ENCODE data around the gene WDR5.

Gene WDR5

DNA sequence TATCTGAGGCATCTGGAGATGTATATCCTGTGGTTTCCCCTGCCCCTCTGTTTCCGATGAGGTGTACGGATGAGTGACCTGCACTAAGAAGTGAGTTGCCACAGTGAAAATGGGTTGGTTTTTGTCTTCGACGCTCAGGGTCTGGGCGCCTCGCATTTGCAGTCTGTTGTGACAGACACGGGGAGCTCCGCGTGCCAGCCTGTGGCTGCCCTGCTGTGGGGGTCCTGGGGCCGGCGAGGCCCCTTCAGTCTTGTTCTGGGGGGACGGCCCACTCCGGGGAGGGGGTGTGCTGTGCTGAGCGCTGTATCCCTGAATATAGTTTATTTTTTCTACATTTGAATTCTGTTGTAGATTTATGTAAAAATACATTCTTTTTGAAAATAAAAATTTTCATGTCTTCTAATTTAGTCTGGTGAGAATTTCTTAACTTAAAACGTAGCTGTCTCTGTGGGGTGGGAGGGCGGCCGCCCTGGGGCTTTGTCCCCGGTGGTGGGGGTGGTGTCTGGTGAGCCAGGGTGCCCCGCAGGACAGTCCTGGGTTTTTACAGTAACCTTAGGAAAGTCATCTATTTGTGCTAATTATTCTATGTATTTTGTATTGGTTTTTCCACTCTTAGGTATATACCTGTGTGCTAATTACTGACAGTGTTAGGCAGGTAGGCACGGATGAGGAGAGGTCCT is 23.8 kb downstream of the WDR5 start:
- no peak for DNase-seq

DNA sequence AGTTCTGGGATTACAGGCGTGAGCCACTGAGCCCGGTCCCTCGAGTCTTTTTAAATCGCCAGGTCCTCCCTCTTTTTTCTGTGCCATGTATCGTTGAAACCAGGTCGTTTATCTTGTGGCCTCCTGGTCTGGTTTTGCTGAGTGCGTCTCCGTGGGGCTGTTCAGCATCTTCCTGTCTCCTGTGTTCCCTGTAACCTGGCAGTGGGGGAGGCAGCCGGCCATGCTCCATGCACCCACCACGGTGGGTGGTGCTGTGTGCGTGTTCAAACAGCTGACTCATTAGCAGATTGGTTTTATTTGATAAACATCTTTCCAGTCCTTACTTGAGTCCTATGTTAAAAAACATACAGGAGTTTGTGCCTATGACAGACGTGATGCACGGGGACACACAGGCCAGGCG is 25.8 kb downstream of the WDR5 start:
- DNase-seq = no peak

DNA sequence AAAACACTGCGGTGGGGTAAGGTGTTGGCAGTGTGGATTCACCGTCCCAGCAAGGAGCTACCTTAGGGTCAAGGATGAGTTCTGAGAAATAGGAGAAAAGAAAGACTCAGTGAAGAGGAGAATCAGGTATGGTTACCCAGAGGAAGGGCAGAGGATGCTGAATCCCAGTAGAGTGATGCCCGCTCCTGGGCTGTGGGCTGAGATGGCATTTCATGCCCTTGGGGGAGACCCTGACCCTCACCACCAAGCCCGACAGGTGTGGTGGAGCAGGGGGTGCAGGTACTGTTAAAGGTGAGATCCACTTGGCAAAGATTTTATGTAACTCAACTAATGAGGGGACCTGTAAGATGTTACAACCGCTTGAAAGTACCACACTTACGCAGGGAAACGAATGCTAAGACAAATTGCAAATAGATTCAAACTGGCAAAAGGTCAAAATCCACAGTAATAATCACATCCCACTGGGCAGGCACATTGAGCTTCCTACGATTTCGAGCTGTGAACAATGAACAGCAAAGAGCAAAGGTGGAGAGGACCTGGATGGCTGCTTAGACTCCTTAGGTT is 26.4 kb downstream of the WDR5 start:
- DNase-seq = no peak

DNA sequence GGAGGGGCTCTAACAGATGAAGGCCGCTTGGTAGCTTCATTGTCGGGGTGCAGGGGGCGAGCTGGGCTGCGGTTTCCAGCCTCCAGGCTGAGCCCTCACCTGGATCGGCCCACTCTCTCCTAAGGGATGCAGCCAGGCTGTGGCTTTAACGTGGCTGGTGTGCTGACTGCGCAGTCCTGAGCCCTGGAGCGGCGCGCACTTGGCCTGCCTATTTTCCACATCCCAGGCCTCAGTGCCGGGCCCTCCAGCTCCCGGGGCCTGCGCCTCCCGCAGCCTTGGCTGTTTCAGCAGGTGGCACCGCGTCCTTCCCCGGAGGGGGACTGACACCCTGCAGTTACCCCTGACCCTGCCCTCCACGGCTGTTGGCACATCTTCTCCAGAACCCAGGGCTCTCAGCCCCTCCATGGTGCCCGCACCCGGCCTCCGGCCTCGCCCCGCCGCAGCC is 27.1 kb downstream of the WDR5 start:
- DNase-seq = no peak

DNA sequence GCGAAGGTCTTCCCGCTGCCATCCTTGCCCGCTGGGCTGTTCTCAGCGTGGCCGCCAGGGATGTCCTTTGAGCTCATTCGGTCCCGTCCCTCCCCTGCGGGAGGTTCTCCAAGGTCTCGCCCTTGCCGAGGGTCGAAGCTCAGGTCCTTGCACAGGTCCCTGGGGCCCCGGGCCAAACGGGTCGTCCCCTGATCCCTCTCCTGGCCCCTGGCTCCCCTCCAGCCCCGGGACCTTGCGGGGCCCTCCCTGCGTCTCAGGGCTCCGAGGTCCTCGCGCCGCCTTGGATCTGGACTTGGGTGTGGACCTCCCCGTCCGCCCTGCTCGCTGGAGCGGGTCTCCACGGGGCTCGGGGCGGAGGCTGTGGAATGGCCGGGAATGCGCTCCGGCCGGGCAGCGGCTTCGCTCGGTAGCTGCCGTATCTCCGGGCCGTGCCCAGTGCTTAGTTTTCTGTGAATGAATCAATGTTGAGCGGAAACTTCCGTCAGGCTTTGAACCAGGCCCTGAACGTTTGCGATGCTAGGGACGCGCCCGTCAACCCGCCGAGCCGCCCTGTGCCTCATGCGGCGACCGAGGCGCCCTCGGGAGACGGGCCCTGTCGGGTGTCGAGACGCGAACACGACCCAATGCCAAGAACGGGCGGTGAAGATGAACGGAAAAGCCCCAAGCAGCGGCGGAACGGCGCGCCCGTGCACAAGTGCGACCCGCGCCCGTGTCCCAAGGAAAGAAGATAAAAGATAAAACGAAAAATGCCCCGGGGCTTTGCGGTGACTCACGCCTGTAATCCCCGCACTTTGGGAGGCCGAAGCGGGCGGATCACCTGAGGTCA is 27.7 kb downstream of the WDR5 start:
- no peak for DNase-seq

DNA sequence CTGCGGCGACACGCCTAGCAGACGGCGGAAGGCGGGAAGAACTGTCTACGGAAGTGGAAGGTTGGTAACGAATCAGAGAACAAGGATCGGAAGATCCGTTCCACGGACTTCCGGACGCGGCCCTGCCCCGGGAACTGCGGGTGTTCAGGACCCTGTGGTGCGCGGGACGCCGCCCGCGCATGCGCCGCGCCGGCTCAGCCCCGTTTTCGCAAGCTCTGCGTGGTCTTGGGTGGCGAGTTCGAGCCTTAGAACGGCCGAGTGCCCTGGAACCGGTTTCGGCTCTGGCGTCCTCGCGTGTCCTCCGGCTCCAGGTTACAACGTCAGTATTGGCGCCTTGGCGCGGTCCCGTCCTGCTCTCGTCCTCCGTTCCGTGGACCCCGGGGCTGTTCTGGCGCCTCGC is 29.0 kb downstream of the WDR5 start:
- no peak for DNase-seq

DNA sequence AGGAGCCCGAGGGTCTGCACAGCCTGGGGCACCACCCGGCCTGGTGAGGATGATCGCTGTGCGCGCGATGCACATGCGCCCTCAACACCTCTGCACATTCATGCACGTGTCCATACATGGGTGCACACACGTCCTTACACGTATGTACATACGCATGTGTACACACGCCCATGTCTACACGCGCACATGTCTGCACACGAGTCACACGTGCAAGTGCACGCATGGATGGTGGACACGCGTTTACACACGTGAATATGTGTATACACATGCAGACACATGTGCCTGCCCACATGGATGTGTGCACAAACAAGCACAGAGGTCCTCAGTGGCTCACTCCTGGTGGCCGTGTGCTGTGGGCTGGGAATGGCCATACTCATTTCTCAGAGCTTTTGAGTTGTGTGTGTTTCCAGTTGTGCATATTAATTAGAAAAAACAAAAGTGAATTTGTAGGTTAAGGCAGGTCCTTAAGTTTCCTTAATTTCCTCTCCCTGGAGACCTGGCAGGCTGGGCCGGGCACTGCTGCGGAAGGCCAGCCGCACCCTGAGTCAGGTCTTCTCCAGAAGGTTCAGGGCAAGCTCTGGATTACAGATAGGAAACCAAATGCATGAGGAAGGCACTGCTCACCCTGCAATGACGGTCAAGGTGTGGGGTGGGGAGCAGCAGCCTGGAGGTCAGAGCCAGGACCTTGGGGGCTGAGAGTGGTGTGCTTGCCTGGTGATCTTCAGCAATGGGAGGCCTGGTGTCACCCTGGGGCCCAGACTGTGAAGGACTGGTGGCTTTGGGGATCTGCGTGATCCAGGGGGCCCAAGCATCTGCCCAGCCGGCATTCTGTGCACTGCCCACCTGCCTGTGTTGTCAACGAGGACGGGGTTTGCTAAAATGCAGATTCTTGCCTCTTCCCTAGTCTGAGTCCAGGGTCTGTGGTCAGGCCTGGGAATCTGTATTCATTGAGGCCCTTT is 29.8 kb downstream of the WDR5 start:
- DNase-seq = no peak

DNA sequence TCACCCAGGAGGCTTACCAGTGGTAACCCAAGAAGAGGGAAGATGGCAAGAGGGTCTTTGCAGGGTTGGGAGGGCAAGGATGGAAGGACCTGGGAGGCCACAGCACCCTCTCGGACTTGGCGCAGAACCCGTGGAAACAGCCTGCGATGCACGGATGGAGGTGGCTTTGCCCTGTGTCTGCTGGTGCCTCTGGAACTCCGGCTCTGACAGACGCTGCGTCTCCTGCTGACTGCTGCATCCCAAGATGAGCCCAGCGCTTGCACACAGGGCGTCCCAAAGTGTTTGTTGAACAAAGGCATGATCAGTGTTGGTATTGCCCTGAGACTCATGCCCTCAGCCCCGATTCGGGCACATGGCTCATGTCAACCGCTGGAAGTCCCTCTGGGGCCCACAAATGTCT is 30.5 kb downstream of the WDR5 start:
- no peak for DNase-seq

DNA sequence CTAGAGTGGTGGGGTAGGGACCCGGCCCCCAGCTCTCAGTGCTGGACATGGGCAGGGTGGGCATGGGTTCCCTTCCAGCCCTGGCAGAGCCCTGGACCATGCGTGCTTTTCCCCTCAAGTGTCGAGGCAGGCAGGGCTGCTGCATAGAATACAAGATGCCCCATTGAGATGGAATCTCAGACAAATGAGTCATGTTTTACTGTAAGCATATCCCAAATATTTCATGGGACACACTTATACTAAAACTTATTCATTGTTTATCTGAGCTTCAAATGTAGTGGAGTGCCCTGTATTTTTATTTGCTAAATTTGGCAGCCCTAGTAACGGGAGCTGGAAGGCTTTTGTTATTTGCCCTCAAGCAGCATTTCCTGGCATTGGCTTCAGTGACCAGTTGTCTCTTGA is 31.6 kb downstream of the WDR5 start:
- no peak for DNase-seq

DNA sequence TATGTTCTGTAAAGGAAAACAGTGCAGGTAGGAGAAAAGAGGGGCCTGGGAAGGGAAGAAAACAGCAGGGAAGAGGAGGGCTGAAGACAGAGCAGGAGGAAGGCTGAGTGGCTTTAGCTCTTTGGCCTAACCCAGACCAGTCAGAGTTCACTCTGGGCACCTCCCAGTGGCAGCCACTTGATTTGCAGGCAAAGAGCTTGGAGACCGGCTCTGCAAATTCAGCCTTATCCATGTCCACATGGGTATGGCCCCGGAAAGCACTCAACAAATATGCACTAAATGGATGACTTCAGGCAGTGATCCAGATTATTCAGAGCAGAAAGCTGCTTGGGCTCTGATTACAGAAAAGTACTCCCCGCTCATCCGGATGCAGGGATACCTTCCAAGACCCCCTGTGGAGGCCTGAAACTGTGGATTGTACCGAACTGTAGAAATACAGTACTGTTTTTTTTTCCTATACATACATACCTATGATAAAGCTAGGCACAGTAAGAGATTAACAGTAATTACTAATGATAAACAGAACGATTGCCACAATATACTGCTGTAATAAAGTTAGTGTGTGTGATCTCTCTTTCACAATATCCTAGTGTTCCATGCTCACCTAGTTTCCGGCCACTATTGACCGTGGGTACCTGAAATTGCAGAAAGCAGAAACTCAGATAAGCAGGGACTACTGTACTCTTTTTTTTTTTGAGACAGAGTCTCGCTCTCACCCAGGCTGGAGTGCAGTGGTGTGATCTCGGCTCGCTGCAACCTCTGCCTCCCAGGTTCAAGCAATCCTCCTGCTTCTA is 33.1 kb downstream of the WDR5 start:
- DNase-seq = no peak

DNA sequence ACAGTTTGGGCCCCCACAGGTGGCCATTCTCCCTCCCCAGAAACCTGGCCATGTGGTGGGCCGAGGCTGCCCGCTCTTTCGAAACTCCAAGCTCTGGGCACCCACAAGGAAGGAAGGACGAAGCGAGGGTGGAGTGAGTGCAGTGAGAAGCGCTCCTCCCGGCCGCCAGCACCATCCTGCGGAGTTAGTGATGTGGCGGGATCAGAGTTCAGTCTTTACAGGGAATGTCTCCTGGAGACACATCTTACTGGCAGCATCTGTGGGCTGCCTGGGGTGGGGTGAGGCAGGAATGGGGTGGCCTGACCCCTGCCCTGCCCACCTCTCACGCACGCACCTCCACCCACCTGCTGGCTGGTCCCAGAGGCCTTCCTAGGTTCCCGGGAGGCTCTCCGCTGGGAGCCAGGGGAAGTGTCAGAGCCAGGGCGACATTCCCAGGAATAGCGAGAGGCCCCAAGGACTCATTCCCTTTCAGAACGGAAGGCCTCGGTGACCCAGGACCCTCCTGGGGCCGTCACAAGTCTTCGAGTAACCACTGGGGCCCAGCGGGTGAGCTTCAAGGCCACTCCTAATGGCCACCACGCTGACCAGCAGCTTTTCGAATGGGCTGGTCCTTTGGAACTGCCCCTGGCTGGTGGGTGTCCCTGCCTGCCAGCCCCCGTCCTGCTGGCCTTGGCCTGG is 34.0 kb downstream of the WDR5 start:
- no peak for DNase-seq

DNA sequence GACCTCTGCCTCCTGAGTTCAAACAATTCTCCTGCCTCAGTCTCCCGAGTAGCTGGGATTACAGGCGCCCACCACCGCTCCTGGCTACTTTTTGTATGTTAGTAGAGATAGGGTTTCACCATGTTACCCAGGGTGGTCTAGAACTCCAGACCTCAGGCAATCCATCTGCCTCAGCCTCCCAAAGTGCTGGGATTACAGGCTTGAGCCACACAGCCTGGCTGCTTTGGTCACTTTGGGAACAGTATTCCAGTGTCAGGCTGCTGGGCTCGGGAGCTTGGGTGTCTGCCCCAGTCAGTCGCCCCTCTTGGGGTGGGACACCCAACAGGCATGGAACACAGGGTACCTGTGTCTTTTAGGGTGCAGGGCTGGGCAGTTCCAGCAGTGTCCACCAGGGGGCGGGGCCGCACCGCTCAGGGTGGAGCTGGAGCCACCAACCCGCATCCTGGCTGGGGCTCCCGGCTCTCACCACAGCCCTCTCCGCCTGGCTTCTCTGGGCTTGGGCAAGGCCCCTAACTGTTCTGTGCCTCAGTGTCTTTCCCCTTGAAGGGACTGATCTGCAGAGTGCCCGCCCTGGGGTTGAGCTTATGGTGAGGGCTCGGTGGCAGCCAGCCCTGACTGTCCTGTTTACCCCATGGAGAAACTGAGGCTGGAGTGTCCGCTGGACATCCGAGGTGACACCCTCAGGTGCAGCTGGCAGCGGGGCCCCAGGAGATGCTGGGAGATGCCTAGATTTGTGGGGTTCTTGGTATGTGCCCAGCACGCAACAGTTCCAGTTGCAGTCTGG is 34.8 kb downstream of the WDR5 start:
- DNase-seq = no peak

DNA sequence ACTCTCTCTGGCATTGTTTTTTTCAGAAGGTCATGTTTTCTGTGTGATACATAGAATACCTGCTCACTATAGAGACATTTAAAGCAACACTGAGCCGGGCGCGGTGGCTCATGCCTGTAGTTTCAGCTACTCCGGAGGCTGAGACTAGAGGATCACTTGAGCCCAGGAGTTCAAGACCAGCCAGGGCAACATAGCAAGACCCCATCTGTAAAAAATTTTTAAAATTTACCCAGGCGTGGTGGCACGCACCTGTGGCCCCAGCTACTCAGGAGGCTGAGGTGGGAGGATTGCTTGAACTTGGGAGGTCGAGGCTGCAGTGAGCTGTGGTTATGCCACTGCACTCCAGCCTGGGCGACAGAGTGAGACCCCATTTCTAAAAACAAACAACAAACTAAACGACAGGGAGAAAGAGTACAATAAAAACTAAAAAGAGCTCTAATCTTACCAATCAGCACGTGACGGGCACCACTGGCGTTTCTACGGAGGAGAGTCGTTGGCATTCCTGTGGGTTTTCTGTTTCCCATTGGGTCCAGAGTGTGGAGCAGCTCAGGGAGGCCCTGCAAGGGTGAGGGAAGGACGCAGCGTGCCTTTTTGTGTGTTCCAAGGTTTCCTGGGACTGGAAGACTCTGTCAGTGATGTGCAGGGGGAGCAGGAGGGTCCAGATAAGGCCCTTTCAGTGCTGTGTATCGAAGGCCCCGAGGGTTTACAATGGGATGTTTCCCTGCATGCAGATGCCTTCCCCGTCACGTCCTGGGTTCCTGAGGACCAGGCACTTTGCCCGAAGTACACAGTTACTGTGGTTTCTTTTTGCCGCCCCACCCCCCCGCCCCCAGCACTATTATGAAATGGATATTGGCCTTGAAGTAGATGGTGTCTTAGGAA is 35.7 kb downstream of the WDR5 start:
- DNase-seq = no peak

DNA sequence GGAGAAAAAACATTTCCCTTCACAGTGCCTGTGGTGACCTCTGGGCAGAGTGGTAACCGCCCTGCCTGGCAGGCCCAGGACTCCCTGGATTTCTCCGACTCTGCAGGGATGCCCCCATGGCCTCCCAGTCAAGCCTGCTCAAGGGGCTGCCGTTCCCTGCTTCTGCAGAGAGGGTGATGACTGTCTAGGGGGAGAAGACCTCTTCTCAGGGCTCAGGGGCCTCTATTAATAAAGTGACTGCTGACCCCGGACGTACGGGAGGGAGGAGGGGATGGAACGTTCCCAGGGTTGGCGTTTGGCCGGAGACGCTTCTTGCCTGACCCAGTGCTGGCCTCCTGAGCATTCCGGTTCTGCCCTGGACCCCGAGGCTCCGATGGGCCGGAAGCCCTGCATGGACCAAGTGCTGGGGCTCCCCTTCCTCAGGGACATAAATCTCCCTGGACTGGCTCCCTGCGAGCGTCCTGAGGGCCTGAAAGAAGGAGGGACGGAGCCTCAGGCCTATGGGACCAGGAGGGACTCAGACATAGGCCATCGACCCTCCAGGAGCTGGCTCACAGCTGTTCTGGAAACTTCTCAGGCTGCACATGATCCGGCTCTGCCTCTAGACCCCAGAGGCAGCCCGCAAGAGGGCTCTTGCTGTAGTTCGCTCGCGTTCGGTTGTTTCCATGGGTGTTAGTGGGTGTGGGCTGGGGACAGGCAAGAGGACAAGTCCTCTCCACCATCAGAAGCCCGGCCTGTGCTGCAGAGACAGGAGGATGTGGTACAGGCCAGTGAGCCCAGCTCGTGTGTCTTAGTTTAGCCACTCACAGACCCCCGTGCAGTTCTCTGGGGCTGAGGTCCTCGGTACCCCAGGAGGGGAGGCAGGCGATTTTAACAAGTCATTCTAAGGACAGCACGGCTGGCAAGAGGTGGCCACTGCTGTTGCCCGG is 36.6 kb downstream of the WDR5 start:
- DNase-seq = no peak

DNA sequence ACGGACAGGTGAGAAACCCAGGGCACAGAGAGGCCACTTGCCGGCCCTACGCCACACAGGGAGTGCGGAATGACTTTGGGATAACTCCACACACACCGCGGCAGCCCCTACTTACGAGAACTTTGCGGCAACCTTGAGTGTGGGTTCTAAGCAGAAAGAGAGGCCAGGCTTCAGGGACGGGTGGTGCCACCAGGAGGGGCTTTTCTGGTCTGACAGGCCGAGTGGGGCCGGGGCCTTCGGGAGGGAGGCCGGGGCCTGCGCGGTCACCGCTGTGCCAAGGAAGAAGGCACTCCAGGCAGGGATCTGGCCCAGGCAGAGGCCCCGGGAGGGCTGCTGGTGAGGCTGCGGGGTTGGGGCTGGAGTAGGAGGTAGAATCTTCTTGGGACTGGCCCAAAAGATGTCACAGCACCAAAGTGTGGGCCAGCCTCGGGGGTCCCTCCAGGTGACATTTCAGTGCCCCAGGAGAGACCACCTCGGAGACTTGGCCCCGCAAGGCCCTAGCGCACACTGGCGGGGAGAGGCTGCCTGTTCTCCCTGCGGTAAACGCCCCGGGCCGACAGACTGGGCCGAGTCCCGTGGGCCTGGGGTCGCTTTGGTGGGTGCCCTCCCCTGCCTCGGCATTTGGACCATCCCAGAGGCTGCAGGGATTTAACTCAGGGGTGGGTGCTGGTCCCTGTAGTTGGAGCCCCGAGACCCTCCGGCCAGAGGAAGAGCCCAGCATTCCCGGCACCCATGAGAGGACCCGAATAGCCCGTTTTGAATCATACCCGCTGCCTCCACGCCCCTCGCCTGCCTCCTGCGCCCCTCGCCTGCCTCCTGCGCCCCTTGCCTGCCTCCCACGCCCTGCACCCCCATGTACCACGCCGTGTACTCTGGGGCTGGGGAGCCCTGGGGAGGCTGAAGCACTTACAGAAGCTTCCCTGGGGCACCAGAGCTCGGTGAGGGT is 37.5 kb downstream of the WDR5 start:
- no peak for DNase-seq

DNA sequence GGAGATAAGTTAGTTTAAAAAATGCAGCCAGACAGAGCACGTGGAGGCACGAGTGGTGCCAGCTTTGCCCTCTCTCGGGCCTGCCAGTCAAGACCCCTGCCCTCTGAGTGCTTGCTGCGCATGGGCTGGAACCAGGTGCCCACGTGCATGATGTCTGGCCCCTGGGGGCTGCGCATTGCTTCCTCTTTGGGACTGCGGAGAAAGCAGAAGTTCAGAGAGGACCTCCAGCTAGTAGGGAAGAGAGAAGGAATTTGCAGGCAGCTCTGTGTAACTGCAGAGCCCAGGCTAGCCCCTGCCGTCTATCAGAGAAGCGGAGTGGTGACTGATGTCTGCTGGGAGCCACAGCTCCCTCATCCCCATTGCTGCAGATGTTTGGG is 38.2 kb downstream of the WDR5 start:
- DNase-seq = no peak

DNA sequence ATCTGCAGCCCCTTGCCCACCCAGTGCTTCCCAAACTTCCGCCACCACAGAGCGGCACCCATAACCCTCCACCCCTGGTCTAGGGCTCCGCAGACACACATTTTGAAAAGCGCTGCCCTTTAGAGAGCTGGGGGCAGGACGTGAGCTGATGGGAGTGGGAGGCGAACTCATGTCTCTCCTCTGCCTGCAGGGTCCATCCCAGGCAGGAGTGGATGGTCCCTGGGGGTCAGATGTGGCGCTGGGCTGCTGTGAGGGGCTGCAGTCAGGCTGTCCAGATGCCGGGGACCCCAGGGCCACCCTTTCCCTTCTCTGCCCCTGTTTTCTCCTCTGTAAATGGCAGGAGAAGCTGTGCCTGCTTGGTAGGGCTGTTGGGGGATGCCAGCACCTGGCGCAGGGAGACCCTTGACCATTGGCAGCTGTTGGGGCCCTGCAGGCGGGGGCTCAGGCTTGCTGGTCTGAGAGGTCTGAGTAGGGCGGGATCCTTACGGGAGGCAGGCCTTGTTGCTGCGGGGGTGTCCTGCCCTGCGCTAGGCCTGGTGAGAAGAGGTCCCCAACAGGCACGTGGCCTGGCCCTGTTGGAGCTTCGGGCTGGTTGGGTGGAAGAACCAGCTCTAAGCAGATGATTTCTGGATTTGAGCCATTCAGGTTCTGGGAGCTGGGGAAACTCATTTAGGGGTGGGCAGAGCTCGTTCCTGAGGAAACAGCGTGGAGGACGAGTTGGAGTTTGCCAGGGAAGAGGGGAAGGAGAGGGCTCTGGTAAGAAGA is 38.8 kb downstream of the WDR5 start:
- DNase-seq = no peak

Measured in NK-92 treated with Interleukin-12 subunit alpha and Interleukin-12 subunit beta, amount 100 ng/mL, for 24 hours (cell line).